Lower leg skin (tissue), 3 donors: ENCODE data around the gene NFIB.

Experiments
- POLR2A ChIP-seq, 2 donors: fragments of 450-650 bp; IDR thresholded peaks; one replicate each; pipeline ENCODE4 v1.6.1; 2016 to 2017; ENCODE audit warnings: antibody characterized with exemption in 2 of 2, mild to moderate bottlenecking in 1 of 2, moderate library complexity in 1 of 2
- TF ChIP-seq, protein P1 (sequence below), 3 donors: fragments of 450-650 bp; IDR thresholded peaks; one replicate each; pipeline ENCODE4 v1.5.1; 2016; ENCODE audit warnings: antibody characterized with exemption in 3 of 3, mild to moderate bottlenecking in 3 of 3, moderate library complexity in 2 of 3

DNA sequence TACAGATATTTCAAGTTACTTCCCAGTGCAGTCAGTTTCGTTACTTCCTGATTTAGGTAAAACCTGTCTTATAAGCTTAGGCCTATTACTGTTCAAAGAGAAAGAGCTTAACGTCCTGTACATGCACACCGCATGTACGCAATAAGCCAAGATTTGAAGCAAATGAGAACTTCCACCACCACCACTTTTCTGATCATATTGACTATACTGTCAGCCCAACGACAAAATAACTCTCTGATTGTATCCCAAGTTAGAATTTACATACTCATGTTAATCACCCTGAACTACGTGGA lies 5.1 kb downstream of the NFIB start:
- TF ChIP-seq, protein P1, sequence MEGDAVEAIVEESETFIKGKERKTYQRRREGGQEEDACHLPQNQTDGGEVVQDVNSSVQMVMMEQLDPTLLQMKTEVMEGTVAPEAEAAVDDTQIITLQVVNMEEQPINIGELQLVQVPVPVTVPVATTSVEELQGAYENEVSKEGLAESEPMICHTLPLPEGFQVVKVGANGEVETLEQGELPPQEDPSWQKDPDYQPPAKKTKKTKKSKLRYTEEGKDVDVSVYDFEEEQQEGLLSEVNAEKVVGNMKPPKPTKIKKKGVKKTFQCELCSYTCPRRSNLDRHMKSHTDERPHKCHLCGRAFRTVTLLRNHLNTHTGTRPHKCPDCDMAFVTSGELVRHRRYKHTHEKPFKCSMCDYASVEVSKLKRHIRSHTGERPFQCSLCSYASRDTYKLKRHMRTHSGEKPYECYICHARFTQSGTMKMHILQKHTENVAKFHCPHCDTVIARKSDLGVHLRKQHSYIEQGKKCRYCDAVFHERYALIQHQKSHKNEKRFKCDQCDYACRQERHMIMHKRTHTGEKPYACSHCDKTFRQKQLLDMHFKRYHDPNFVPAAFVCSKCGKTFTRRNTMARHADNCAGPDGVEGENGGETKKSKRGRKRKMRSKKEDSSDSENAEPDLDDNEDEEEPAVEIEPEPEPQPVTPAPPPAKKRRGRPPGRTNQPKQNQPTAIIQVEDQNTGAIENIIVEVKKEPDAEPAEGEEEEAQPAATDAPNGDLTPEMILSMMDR (IDR thresholded peaks at IDR 0.05) = no peak
- no peak for TF ChIP-seq POLR2A (IDR thresholded peaks at IDR 0.05)
